OCI-LY7 (cell line): ENCODE measurements around the gene DPM3. TPM values are rescaled to one million over a fixed set of nuclear protein-coding genes. Genes with fewer than 3 reads are reported as not detected.

Experiments
- BruUV-seq: library from RNA; stranded (reverse); fragments of 400-500 nt; replicated peaks from 2 replicates; lab custom pipeline; 2021; lab: Mats Ljungman, UMichigan
- CTCF ChIA-PET: fragments of 300-600 bp; sonication (Branson Sonifier 250); formaldehyde crosslinking; loops from one replicate; lab custom pipeline; 2022; ENCODE audit warnings: antibody characterized with exemption; ENCODE audit not compliant: unreplicated experiment; lab: Charles Lee
- POLR2A ChIA-PET: fragments of 300-600 bp; sonication (Branson Sonifier 250); formaldehyde crosslinking; loops from one replicate; lab custom pipeline; 2022; ENCODE audit warnings: antibody characterized with exemption; lab: Charles Lee
- DNase-seq: peaks from one replicate; pipeline ENCODE4 v3.0.0-alpha.2; 2015; ENCODE audit warnings: low spot score
- H2AFZ ChIP-seq: fragments of 200-600 bp; sonication (generic), shearing (Covaris generic); 2 replicates; pipeline ENCODE4 v1.6.1; 2014; ENCODE audit warnings: mild to moderate bottlenecking, antibody characterized with exemption, low read length, moderate library complexity
- H3K27ac ChIP-seq: fragments of 200-600 bp; sonication (generic); 2 replicates; pipeline ENCODE4 v1.5.1; 2014; ENCODE audit warnings: mixed run types, low read depth, mild to moderate bottlenecking, moderate library complexity, low read length, inconsistent platforms; ENCODE audit not compliant: poor library complexity, severe bottlenecking
- H3K36me3 ChIP-seq: fragments of 200-600 bp; sonication (generic); 2 replicates; pipeline ENCODE4 v1.6.1; 2014; ENCODE audit warnings: mild to moderate bottlenecking, antibody characterized with exemption, low read length, moderate library complexity, mixed read lengths; ENCODE audit not compliant: insufficient read depth
- H3K4me1 ChIP-seq: fragments of 200-600 bp; sonication (generic); 2 replicates; pipeline ENCODE4 v1.5.1; 2014; ENCODE audit warnings: mild to moderate bottlenecking, low read length; ENCODE audit not compliant: insufficient read depth, poor library complexity, severe bottlenecking
- H3K4me2 ChIP-seq: fragments of 200-600 bp; sonication (generic); 2 replicates; pipeline ENCODE4 v1.6.1; 2014; ENCODE audit warnings: mild to moderate bottlenecking, low read length
- H3K4me3 ChIP-seq: fragments of 200-600 bp; sonication (generic); 2 replicates; pipeline ENCODE4 v1.5.1; 2014; ENCODE audit warnings: mild to moderate bottlenecking, low read depth, low read length; ENCODE audit not compliant: poor library complexity, severe bottlenecking
- H3K79me2 ChIP-seq: fragments of 200-600 bp; sonication (generic); 2 replicates; pipeline ENCODE4 v1.6.1; 2016; ENCODE audit warnings: low read depth, mild to moderate bottlenecking, low read length, moderate library complexity, mixed read lengths; ENCODE audit not compliant: insufficient read depth
- H3K9me2 ChIP-seq: fragments of 200-600 bp; sonication (generic); 2 replicates; pipeline ENCODE4 v1.6.1; 2016; ENCODE audit warnings: mild to moderate bottlenecking, low read length, mixed read lengths; ENCODE audit not compliant: insufficient read depth
- H3K9me3 ChIP-seq: fragments of 200-600 bp; sonication (generic); 2 replicates; pipeline ENCODE4 v1.6.1; 2014; ENCODE audit warnings: mild to moderate bottlenecking, mixed run types, low read length, mixed read lengths
- H4K20me1 ChIP-seq: fragments of 200-600 bp; sonication (generic); 2 replicates; pipeline ENCODE4 v1.6.1; 2014; ENCODE audit warnings: mild to moderate bottlenecking, antibody characterized with exemption, low read length, moderate library complexity, mixed read lengths; ENCODE audit not compliant: insufficient read depth
- CTCF ChIP-seq: fragments of 200-600 bp; sonication (generic); conservative IDR thresholded peaks from 2 replicates; pipeline ENCODE4 v1.5.1; 2014; ENCODE audit warnings: mild to moderate bottlenecking, antibody characterized with exemption, low read length, moderate library complexity, mixed read lengths
- EZH2phosphoT487 ChIP-seq: fragments of 200-600 bp; sonication (generic); IDR thresholded peaks from 2 replicates; pipeline ENCODE4 v1.6.1; 2018; ENCODE audit warnings: low read depth, borderline replicate concordance, mild to moderate bottlenecking, mixed run types, antibody characterized with exemption, low read length, moderate library complexity, mixed read lengths
- intact Hi-C: fragments of 100-400 bp; cut with micrococcal nuclease; formaldehyde crosslinking; loops from one replicate; pipeline ENCODE4 v1.10.0; 2022; ENCODE audit not compliant: unreplicated experiment
- total RNA-seq, 2 experiments: library from RNA; depleted of rRNA in 1 of 2; stranded (reverse); fragments of >200 nt in 1 of 2; shearing (Covaris generic) in 1 of 2; gene quantifications; 2 replicates each; pipeline ENCODE4 v1.2.3, GENCODE V29; 2014 to 2022

The DPM3 gene
- total RNA-seq, 2 experiments from 2014 or later = 32.5 to 65.9 TPM

DNA sequence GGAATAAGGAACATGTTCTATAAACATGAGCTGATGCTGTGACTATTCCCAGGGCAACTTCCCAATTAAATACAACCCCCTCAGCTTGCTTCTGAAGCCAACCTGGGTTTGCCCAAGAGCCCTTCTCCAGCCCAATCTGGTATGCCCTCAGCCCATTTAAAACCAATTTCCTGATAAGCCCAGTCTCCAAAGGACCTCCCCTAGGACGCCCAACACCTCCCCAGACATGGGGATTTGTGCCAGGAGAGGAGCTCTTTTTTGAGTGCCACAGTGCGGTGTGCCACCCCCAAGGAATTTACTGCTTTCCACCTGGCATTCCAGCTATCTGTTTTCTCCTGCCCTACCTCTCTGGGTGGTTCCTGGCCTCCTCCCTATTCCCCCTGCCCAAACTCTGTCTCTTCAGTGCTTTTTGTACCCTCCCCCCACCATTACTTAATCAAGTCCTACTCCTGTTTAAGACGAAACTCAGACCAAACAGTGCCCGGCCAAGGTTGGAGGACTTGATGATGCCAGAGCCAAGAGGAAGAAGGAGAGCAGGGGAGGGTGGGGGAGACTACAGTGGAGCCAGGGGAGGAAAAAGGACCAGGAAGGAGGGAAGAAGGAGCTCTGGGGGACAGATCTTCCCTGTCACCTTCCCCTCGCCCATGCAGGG lies 24.1 kb downstream of the DPM3 start:
- Histone ChIP-seq H3K9me3 (no peaks in the 10 kb centered on the region), H4K20me1 (no peaks in the 10 kb centered on the region), H3K4me2 (no peak overlapping the region), H2AFZ (no peak overlapping the region), H3K79me2 (no peaks in the 10 kb centered on the region), H3K9me2 (no peaks in the 10 kb centered on the region), H3K36me3 (no peaks in the 10 kb centered on the region), H3K4me1 (no peaks in the 10 kb centered on the region), H3K27ac (no peak overlapping the region), H3K4me3 (no peak overlapping the region)
- ChIA-PET CTCF (no interaction called here), POLR2A (interaction anchor here (0.5 to 1.0 kb wide), 2 partner anchors 56 to 78 kb away, joined by 3 to 4 read pairs; partner anchors contain the start of gene KRTCAP2)
- TF ChIP-seq CTCF = no peak
- no peak for TF ChIP-seq EZH2phosphoT487
- BruUV-seq = no TSS peak
- intact Hi-C loops = no loop called here
- DNase-seq = no peak

- Histone ChIP-seq H4K20me1 (no peaks in the 10 kb centered on the region), H3K4me1 (peaks cover under 1% of the 10 kb centered on the region), H2AFZ (no peak overlapping the region), H3K36me3 (no peaks in the 10 kb centered on the region), H3K27ac (no peak overlapping the region), H3K9me2 (no peaks in the 10 kb centered on the region), H3K79me2 (no peaks in the 10 kb centered on the region), H3K4me3 (no peak overlapping the region), H3K4me2 (no peak overlapping the region), H3K9me3 (no peaks in the 10 kb centered on the region)
- intact Hi-C loops = no loop called here
- no TSS peak for BruUV-seq
- DNase-seq = no peak
- TF ChIP-seq CTCF = no peak
- TF ChIP-seq EZH2phosphoT487 = no peak
- ChIA-PET CTCF (no interaction called here), POLR2A (no interaction called here)
Observed at GRCh38 chr1:155113450-155113980, 26.8 kb downstream of the DPM3 start.

DNA sequence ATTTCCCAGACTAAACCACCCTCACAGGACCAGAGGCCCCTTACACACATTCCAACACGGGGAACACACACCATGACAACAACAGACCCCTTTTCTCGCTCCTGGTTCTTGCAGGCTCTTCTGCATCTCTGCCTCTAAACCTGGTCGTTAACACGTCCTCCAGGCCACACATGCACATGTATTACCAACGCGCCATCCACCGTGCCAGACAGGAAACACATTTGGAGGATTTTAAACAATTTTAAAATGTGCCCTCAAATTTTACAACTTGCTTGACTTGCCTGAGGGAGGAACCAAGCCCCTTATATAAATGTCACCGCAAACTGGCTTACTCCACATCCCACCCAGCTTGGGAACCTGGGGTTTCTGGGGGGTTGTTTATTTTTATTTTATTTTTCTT lies 29.5 kb downstream of the DPM3 start:
- Histone ChIP-seq H3K36me3 (no peaks in the 10 kb centered on the region), H3K4me2 (no peak overlapping the region), H3K4me1 (peaks cover 11% of the 10 kb centered on the region), H3K4me3 (no peak overlapping the region), H3K79me2 (no peaks in the 10 kb centered on the region), H2AFZ (no peak overlapping the region), H3K9me2 (no peaks in the 10 kb centered on the region), H4K20me1 (no peaks in the 10 kb centered on the region), H3K9me3 (no peaks in the 10 kb centered on the region), H3K27ac (no peak overlapping the region)
- ChIA-PET CTCF (no interaction called here), POLR2A (no interaction called here)
- DNase-seq = no peak
- intact Hi-C loops = no loop called here
- no TSS peak for BruUV-seq
- TF ChIP-seq EZH2phosphoT487 = no peak
